HG02938 (cell line): ENCODE data around the gene BIN1.

Experiments used
- ATAC-seq: cut with Tn5 transposase; IDR thresholded peaks from one replicate; pipeline ENCODE4 v1.9.1; 2021; ENCODE audit warnings: mild to moderate bottlenecking, moderate library complexity; ENCODE audit not compliant: unreplicated experiment

BIN1 gene

DNA sequence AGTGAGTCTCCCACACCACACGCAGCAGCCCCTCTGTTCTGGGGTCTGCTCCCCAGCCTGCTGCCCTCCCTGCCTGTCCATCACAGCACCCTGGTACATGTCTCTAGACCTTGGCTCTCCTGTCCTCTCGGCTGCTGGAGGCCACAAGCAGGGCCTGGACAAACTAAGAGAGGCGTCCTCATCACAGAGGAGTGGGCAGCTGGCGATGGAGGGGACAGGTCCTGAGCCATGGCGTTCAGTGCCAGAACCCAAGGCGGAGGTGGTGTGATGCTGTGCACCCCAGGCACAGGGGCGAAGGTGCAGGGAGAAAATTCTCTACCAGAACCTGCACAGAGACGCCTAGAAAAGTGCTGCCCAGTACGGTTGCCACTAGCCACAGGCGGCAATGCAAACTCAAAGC is 47.4 kb downstream of the BIN1 start:
- no peak for ATAC-seq

GRCh38 chr2:127058954-127059252 is 48.1 kb downstream of the BIN1 start:
- ATAC-seq: no peak

DNA sequence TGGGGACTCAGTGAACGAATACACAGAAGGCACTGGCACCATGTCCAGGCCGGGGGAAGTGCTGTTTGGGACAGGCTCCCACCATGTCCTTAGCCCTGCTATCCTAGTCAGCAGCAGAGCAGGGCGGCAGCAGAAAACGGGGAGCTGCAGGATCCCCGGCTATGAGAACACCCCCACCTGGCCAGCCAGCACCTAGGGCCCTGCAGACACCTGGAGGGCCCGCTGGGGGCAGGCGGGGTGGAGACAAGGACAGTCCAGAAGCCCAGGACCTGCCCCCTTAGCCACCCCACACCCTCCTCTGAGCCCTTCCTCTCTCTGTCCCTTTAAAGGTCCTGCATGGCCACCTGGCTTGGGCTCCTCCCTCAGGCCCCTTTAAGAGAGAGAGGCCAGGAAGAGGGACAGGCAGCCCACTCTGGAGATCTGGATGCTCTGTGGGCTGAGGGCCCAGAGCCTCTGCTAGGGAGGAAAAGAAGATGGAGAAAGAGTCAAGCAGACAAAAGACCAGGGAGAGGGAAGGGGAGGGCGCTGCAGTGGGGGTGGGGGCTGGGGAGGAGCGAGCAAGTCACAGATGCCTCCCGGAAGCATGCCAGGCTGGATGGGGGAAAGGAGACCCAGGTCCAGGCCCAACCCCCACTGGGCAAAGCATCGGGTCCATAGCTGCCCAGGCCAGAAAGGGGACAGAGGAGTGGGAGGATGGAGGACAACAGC is 48.6 kb downstream of the BIN1 start:
- no peak for ATAC-seq

DNA sequence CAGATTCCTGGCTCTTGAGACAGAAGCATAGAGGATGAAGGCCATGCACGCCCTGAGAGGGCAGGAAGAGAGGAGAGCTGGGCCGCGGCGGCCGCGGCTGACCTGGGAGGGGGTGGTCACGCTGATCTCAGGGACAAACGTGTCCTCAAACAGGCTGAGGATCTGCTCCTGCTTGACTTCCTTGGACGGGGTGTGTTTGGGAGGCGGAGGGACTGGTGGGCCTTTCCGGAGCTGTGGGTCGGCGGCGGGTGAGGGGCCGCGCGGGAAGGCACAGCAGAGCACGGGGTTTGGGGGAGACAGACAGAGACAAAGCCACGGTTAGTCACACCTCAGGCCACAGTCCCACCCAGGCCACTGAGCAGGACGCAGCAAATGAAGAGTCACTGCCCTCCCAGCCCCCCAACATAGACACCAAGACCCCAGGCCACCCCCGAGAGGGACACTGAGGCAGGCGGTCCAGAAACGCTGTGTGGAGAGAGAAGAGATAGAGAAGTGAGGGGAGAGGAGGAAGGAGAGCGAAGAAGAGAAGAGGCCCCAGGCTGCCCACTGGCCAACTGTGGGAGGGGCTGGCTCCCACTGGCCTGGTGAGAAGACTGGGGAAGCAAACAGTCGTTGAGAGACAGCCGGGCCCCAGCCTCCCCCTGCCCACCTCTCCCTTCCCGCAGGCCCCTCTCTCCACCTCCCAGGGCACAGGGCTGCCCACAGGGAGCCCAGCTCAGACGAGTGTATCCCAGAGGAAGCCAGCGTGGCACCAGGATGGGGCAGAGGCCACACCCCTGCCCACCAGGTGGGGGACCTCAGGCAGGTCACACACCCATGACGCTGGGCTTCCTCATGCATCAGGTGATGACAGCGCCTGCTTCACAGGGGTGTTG is 49.3 kb downstream of the BIN1 start:
- no peak for ATAC-seq

- no peak for ATAC-seq
Measured at GRCh38 chr2:127056631-127057370, 50.2 kb downstream of the BIN1 start.

DNA sequence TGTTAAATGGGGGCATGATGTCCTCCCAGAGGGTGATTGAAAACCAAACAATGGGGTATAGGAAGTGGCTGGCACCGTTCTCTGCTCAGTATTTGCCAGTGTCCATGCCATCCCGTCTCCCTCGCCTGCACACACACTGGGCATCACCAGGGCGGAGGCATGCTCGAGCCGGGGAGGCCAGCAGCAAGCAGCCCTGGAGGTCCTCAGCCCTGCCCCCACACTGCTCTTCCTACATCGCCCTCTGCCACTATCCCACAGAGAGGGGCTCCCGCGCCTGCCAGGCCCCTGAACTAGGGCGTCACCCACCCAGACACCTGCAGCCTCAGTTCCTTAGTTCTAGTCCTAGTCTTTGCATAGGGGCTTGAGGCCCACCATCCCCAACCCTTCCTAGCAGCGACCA is 50.9 kb downstream of the BIN1 start:
- no peak for ATAC-seq

DNA sequence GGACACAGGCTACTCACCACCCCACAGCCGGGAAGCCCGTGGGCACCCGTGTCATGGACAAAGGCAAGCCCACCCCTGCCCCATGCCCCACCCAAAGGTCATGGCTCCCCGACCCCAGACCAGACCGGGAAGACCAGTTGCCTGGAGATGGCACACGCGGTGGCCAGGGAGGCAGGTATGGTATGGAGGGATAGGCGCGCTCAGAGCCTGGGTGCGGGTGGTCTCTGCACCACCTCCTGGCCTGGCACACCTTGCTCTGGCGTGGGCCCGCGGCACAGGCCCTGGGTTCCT is 51.2 kb downstream of the BIN1 start:
- ATAC-seq: no peak

- ATAC-seq: no peak
Measured at GRCh38 chr2:127054996-127055785, 51.8 kb downstream of the BIN1 start.

GRCh38 chr2:127054604-127054930 is 52.4 kb downstream of the BIN1 start:
- no peak for ATAC-seq

- no peak for ATAC-seq
Measured at GRCh38 chr2:127053731-127054603, 53.0 kb downstream of the BIN1 start.

DNA sequence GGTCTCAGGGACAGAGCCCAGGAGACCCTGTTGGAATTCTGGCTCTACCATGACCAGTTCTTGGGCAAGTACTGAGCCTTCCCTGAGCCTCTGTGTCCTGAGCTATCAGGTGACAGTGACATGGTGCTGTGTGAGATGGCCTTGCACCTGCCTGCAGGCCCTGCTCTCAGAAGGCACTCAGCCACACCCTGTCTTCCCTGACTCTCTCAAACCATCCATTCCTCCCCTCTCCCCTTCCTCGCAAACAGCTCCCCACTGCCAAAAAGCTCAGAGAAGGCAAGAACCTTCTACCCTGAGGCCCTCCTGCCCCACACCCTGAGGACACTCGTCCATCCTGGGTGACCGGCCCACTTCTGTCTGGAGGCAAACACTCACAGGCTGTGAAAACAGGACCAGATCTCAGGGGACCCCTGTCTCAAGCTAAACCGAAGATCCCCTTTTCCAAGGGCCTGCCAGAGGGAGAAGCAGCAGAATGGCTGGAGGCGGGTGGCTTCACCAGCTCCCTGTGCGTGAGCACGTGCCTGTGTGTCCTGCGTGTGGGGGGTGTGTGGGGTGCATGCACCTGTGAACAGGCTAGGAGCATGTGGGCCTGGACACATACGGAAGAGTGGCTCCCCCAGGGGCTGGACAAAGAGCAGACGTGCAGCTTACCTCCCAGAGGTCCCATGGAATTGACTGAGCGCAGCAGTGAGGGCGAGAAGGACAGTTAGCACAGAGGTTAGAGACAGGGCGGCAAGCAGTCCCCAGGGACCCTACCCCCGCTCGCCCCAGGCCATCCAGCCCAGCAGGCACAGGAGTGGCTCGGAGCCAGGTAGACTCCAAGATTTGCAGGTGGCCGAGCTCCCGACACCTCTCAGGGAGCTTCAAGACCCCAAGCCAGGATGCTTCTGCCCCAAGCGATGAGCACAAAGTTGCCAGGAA is 53.9 kb downstream of the BIN1 start:
- no peak for ATAC-seq

- ATAC-seq: no peak
Measured at GRCh38 chr2:127052057-127052770, 54.7 kb downstream of the BIN1 start.

- ATAC-seq: no peak
Measured at GRCh38 chr2:127051116-127052056, 55.6 kb downstream of the BIN1 start.

DNA sequence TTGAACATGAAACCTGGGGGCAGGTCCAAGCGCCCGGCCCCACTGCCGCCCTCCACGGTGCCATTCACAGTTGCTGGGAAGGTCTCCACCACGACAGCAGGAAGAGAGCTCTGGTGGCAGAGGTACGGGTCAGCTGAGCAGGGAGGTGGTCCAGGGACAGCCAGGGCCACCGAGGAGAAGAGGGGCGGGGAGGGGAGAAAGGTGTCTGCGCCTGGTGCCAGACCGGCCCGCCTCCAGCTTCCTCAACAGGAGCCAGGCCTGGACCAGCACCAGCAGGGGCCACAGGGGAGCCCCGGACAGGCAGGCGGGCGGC is 56.2 kb downstream of the BIN1 start:
- no peak for ATAC-seq

- peak; percentile 53 for ATAC-seq
Measured at GRCh38 chr2:127049927-127050802, 56.8 kb downstream of the BIN1 start.

GRCh38 chr2:127048969-127049897 is 57.7 kb downstream of the BIN1 start:
- ATAC-seq: no peak
